Loucy (cell line): ENCODE measurements around the gene BCAS3.

ENCODE experiments used
- CTCF ChIP-seq: fragments of 200-600 bp; sonication (generic); conservative IDR thresholded peaks from 2 replicates; pipeline ENCODE4 v1.5.1; 2014; ENCODE audit warnings: mild to moderate bottlenecking, antibody characterized with exemption, low read length
- EZH2phosphoT487 ChIP-seq: fragments of 200-600 bp; IDR thresholded peaks from 2 replicates; pipeline ENCODE4 v1.6.1; 2018; ENCODE audit warnings: antibody characterized with exemption, mild to moderate bottlenecking, moderate library complexity, borderline replicate concordance

DNA sequence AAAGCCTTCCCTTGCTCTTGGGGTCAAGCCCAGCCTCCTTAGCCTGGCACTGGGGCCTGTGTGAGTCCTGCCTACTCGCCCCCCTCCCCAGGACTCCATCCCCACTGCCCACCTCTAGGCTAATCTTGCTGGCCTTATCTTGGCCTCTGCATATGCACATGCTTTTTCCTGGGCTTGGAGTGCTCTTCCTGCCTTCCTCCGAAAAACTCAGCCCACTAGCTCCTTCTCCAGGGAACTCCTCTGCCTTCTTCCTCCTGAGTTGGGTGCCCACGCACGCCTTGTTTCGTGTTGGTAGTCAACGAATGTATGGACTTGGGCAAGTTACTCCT lies 738.5 kb downstream of the BCAS3 start:
- TF ChIP-seq CTCF = no peak
- TF ChIP-seq EZH2phosphoT487 = no peak
